Stimulated activated CD4-positive, alpha-beta T cell treated with anti-CD3 and anti-CD28 coated beads, Interleukin-4, amount 100 ng/mL, for 4 hours (primary cell): ENCODE measurements around the gene LPCAT2.

Experiments
- DNase-seq, 2 experiments: peaks; one replicate each; pipeline ENCODE4 v3.0.0-alpha.2; 2020

Gene LPCAT2

GRCh38 chr16:55508941-55509931, at the start of gene LPCAT2:
TSS of gene LPCAT2 (plus strand) at chr16:55509072. CDS start at chr16:55509182, 110 bp downstream.
- DNase-seq: peak in 1 of 2 experiments; percentile 39

GRCh38 chr16:55462241-55462640, 46.6 kb upstream of the LPCAT2 start:
- DNase-seq: no peak

GRCh38 chr16:55464375-55464774, 44.5 kb upstream of the LPCAT2 start:
- no peak for DNase-seq

- DNase-seq: peak; percentile 70 to 84
Measured at GRCh38 chr16:55465077-55465896, 43.6 kb upstream of the LPCAT2 start.

- no peak for DNase-seq
Measured at GRCh38 chr16:55466209-55466608, 42.7 kb upstream of the LPCAT2 start.

- no peak for DNase-seq
Measured at GRCh38 chr16:55467898-55468297, 41.0 kb upstream of the LPCAT2 start.

- no peak for DNase-seq
Measured at GRCh38 chr16:55468352-55468990, 40.4 kb upstream of the LPCAT2 start.

GRCh38 chr16:55469821-55470532, 38.9 kb upstream of the LPCAT2 start:
- DNase-seq: no peak

- DNase-seq: no peak
Measured at GRCh38 chr16:55470533-55471371, 38.1 kb upstream of the LPCAT2 start.

- no peak for DNase-seq
Measured at GRCh38 chr16:55471448-55472097, 37.3 kb upstream of the LPCAT2 start.

GRCh38 chr16:55473587-55473986, 35.3 kb upstream of the LPCAT2 start:
- DNase-seq: no peak

- DNase-seq: no peak
Measured at GRCh38 chr16:55474821-55475220, 34.1 kb upstream of the LPCAT2 start.

GRCh38 chr16:55475919-55476318, 33.0 kb upstream of the LPCAT2 start:
- DNase-seq: no peak

GRCh38 chr16:55476625-55477533, 32.0 kb upstream of the LPCAT2 start:
- DNase-seq: no peak

GRCh38 chr16:55477736-55478135, 31.1 kb upstream of the LPCAT2 start:
- no peak for DNase-seq

GRCh38 chr16:55478827-55479429, 29.9 kb upstream of the LPCAT2 start, which contains the start of gene MMP2:
TSS of gene MMP2 (plus strand) at chr16:55479198. CDS start at chr16:55479480, 282 bp downstream.
- no peak for DNase-seq

- no peak for DNase-seq
Measured at GRCh38 chr16:55479430-55480140, 29.3 kb upstream of the LPCAT2 start.

- no peak for DNase-seq
Measured at GRCh38 chr16:55480228-55480655, 28.6 kb upstream of the LPCAT2 start.
